Measurements from ENCODE around the gene BPIFB4. TPM values are rescaled to one million over a fixed set of nuclear protein-coding genes. Genes with fewer than 3 reads are reported as not detected.

Gene BPIFB4
- polyA plus RNA-seq, 1 donor (not counting 4 experiments of a cell fraction or from before 2014, with no cell fraction given), result not detected

GRCh38 chr20:33160681-33161080 is 81.2 kb downstream of the BPIFB4 start:
- Histone ChIP-seq H3K4me2 (ENCODE audit: control insufficient read depth, extremely low read depth, insufficient read depth, low read depth, low read length) (no peak overlapping the region), H3K36me3 (ENCODE audit: control insufficient read depth in 2 of 2, extremely low read depth in 1 of 2, insufficient read depth in 2 of 2, low read length in 2 of 2) (no peaks in the 10 kb centered on the region), H4K20me1 (ENCODE audit: control insufficient read depth, extremely low read depth, insufficient read depth, low read length) (no peaks in the 10 kb centered on the region), H3K79me2 (ENCODE audit: control insufficient read depth, insufficient read depth, low read length) (no peaks in the 10 kb centered on the region), H2AFZ (ENCODE audit: control insufficient read depth, low read length) (no peak overlapping the region), H3K9me3 (ENCODE audit: control insufficient read depth, low read depth, low read length) (no peaks in the 10 kb centered on the region), H3K4me3 (ENCODE audit: control insufficient read depth in 2 of 3, extremely low read depth in 1 of 3, insufficient read depth in 2 of 3, low read depth in 1 of 3, low read length in 3 of 3) (no peak overlapping the region), H3K27ac (ENCODE audit: control insufficient read depth, insufficient read depth, low read length) (no peak overlapping the region), H3K4me1 (ENCODE audit: control insufficient read depth, extremely low read depth, insufficient read depth, low read length) (no peaks in the 10 kb centered on the region), H3K9ac (ENCODE audit: control insufficient read depth, extremely low read depth, insufficient read depth, low read length) (no peak overlapping the region), H3K27me3 (ENCODE audit: control insufficient read depth, extremely low read depth, insufficient read depth, low read length) (no peaks in the 10 kb centered on the region), H3K9me1 (ENCODE audit: control insufficient read depth, extremely low read depth, insufficient read depth, low read length) (no peaks in the 10 kb centered on the region)
- TF ChIP-seq CTCF (optimal IDR thresholded peaks at IDR 0.05 in 1 of 3, IDR thresholded peaks at IDR 0.05 in 1 of 3, conservative IDR thresholded peaks at IDR 0.05 in 1 of 3; ENCODE audit: extremely low read depth in 1 of 3, insufficient read depth in 2 of 3, low read length in 3 of 3) (no peak), EZH2 (IDR thresholded peaks at IDR 0.05; ENCODE audit: low read length) (no peak)
- no peak for FAIRE-seq
- DNase-seq (ENCODE audit: low read depth, low spot score), result no peak
- dilution Hi-C loops (cut with MboI; ENCODE audit: extremely low pct_ligation_motif_present, low sequenced_read_pairs), result no loop called here

Other genes with a start within 250 kb of the BPIFB4 start
- 0.02 to 0.18 TPM (median 0.03 TPM) in 3 replicates for gene EFCAB8, start 220.7 kb upstream of the BPIFB4 start, polyA plus RNA-seq
- gene SUN5, start 75.2 kb upstream of the BPIFB4 start, polyA plus RNA-seq, result not detected in 3 replicates
- not detected in 3 replicates for gene BPIFB2, start 71.9 kb upstream of the BPIFB4 start, polyA plus RNA-seq
- not detected in 3 replicates for gene BPIFB6, start 48.0 kb upstream of the BPIFB4 start, polyA plus RNA-seq
- gene BPIFB3, start 25.7 kb upstream of the BPIFB4 start, polyA plus RNA-seq, result not detected in 3 replicates
- gene BPIFA2, start 88.5 kb downstream of the BPIFB4 start, polyA plus RNA-seq, result not detected in 3 replicates
- not detected in 3 replicates for gene BPIFA3, start 137.7 kb downstream of the BPIFB4 start, polyA plus RNA-seq
- not detected in 3 replicates for gene BPIFA1, start 156.4 kb downstream of the BPIFB4 start, polyA plus RNA-seq
- gene BPIFB1, start 203.6 kb downstream of the BPIFB4 start, polyA plus RNA-seq, result not detected in 3 replicates